IPS-15b (cell line): ENCODE measurements around the gene GUCY1A2.

Source experiments
- H3K27me3 ChIP-seq: one replicate; pipeline ENCODE4 v1.6.1; 2013; ENCODE audit warnings: low read length; ENCODE audit not compliant: control insufficient read depth, insufficient read depth
- H3K36me3 ChIP-seq: one replicate; pipeline ENCODE4 v1.6.1; 2013; ENCODE audit warnings: low read length; ENCODE audit not compliant: control insufficient read depth, insufficient read depth
- H3K4me1 ChIP-seq: one replicate; pipeline ENCODE4 v1.6.1; 2013; ENCODE audit warnings: mild to moderate bottlenecking, low read length; ENCODE audit not compliant: control insufficient read depth, insufficient read depth
- H3K4me3 ChIP-seq: one replicate; pipeline ENCODE4 v1.5.1; 2013; ENCODE audit warnings: low read depth, low read length
- H3K9ac ChIP-seq: one replicate; pipeline ENCODE4 v1.6.1; 2013; ENCODE audit warnings: low read depth, mild to moderate bottlenecking, low read length
- H3K9me3 ChIP-seq: one replicate; pipeline ENCODE4 v1.6.1; 2013; ENCODE audit warnings: mild to moderate bottlenecking, low read length; ENCODE audit not compliant: control insufficient read depth, insufficient read depth

GUCY1A2 gene

DNA sequence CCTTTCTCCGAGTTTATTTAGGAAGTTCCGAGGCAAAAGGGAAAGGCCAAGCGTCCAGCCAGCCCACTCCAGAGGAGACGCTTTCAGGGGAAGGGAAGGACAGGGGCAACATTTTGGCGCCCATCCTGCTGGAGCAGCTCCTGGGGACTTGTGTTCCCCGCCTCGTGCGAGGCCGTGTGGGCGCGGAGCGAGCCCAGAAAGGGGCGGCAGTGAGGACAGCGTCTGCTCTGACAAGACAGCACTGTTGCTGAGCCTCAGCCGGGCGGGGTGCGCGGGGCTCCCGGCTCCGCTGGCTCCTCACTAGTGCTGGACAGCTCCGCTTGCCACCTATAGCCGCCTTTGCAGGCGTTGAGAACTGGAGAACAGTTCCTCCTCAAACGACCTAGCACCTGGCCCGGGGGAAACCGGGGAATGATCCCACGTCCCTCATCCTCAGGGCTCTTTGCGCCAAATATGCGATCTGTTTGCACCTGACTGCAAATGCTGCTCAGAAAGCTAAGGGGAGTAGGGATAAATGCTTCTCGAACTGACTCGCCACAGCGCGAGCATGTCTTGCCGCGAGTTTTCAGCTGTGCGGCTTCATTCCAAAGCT, 722 bp upstream of the GUCY1A2 start:
- Histone ChIP-seq H3K36me3 (no peaks in the 10 kb centered on the region), H3K27me3 (peaks cover 28% of the 10 kb centered on the region), H3K9me3 (no peaks in the 10 kb centered on the region), H3K4me1 (no peaks in the 10 kb centered on the region), H3K9ac (no peak overlapping the region), H3K4me3 (peak overlapping the region; percentile 56)

- Histone ChIP-seq H3K27me3 (peaks cover 28% of the 10 kb centered on the region), H3K36me3 (no peaks in the 10 kb centered on the region), H3K4me3 (peak overlapping the region; percentile 48), H3K4me1 (no peaks in the 10 kb centered on the region), H3K9me3 (no peaks in the 10 kb centered on the region), H3K9ac (peak overlapping the region; percentile 39)
Observed at GRCh38 chr11:107017433-107018218, 650 bp downstream of the GUCY1A2 start.

DNA sequence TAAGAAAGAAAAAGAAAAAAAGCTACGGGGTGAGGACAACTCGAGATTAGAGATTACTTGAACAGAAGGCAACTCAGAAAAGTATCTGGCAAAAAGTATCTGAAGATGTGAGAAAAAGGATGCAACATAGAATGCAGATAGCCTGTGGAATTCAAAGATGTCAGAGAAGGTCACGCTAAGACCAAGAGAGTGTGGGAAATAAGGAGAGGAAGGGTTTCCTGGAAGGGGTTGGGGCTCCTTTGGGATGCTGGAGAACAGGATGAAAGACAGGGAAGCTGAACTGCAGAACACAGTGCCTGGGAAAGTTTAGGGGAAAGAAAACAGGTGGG, 1.2 kb downstream of the GUCY1A2 start:
- Histone ChIP-seq H3K36me3 (no peaks in the 10 kb centered on the region), H3K9ac (peak overlapping the region; percentile 39), H3K4me3 (peak overlapping the region; percentile 48), H3K4me1 (no peaks in the 10 kb centered on the region), H3K9me3 (no peaks in the 10 kb centered on the region), H3K27me3 (peaks cover 25% of the 10 kb centered on the region)

GRCh38 chr11:107014871-107015270, 3.4 kb downstream of the GUCY1A2 start:
- Histone ChIP-seq H3K4me3 (no peak overlapping the region), H3K27me3 (peaks cover 13% of the 10 kb centered on the region), H3K36me3 (no peaks in the 10 kb centered on the region), H3K4me1 (no peaks in the 10 kb centered on the region), H3K9ac (no peak overlapping the region), H3K9me3 (no peaks in the 10 kb centered on the region)

GRCh38 chr11:107011977-107012376, 6.3 kb downstream of the GUCY1A2 start:
- Histone ChIP-seq H3K4me1 (peaks cover 4% of the 10 kb centered on the region), H3K27me3 (no peaks in the 10 kb centered on the region), H3K9me3 (no peaks in the 10 kb centered on the region), H3K9ac (no peak overlapping the region), H3K4me3 (no peak overlapping the region), H3K36me3 (no peaks in the 10 kb centered on the region)

DNA sequence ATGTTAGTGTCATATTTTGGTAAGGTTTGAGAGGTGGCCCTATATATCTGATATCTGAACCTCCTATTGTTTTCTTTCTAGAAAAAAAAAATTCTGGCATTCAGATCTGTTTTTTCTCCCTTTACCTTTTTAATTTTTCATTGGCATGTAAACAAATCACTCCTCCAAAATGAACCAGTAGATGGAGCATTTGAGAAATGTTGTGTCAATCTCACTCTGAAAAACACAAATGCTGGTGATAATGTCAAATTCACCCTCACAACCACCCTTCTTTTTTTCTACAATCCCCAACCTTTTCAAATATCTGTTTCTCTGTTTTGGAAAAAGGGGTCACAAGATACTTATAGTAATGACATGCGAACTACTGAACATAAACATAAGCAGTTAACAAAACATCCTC, 9.1 kb downstream of the GUCY1A2 start:
- no peaks in the 10 kb centered on the region for H3K36me3 ChIP-seq
- no peak overlapping the region for H3K9ac ChIP-seq
- H3K27me3 ChIP-seq: no peaks in the 10 kb centered on the region
- H3K4me3 ChIP-seq: no peak overlapping the region
- no peaks in the 10 kb centered on the region for H3K9me3 ChIP-seq
- H3K4me1 ChIP-seq: peaks cover 4% of the 10 kb centered on the region

DNA sequence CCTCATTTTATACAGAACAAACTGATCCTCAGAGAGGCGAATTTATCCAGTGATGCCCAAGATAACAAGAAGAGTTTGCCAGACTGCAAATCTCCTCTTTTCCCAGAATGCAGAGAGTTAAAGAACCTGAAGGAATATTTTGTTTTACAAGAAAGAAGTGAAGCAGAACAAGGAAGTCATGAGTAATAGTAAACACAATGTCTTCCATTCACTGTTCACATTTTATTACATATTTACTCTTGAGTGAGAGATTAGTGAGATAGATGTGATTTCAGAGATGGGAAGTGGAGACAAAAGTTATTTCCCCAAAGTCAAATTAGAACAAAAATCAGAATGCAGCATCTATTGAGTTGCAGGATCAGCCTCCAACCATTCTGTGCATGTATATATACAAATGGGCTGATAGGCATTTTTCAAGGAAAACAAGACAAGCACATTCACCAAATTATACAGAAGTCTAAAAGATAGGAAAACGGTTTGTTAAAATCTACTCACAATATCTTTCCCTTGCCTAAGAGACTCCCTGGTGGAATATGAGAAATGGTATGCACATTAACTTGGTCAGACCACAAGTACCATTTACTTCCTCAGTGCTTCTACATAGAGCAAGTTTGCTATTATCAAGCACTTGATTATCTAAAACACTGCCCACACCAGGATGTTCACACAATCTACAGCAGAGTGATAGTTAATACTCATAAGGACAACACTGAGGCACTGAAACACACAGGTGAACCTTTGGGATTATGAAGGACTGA, 12.0 kb downstream of the GUCY1A2 start:
- no peaks in the 10 kb centered on the region for H3K27me3 ChIP-seq
- H3K4me1 ChIP-seq: peaks cover 4% of the 10 kb centered on the region
- H3K36me3 ChIP-seq: no peaks in the 10 kb centered on the region
- no peak overlapping the region for H3K4me3 ChIP-seq
- no peaks in the 10 kb centered on the region for H3K9me3 ChIP-seq
- no peak overlapping the region for H3K9ac ChIP-seq

GRCh38 chr11:106999196-106999595, 19.1 kb downstream of the GUCY1A2 start:
- no peak overlapping the region for H3K4me3 ChIP-seq
- H3K27me3 ChIP-seq: no peaks in the 10 kb centered on the region
- H3K36me3 ChIP-seq: no peaks in the 10 kb centered on the region
- no peak overlapping the region for H3K9ac ChIP-seq
- no peaks in the 10 kb centered on the region for H3K4me1 ChIP-seq
- H3K9me3 ChIP-seq: no peaks in the 10 kb centered on the region

DNA sequence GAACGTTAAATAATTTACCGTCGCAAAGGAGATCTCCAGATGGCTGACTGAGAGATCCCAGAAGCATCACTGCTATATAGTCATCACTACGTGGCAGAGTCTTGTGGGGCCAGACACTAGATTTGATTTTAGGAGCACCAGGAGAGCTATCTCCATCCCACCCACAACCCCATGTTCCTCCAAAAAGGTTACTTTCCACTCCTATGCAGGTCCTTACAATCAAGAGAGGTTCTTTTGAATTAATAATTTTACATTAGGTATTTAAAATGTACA, 19.4 kb downstream of the GUCY1A2 start:
- Histone ChIP-seq H3K36me3 (no peaks in the 10 kb centered on the region), H3K9me3 (no peaks in the 10 kb centered on the region), H3K4me3 (no peak overlapping the region), H3K9ac (no peak overlapping the region), H3K4me1 (no peaks in the 10 kb centered on the region), H3K27me3 (no peaks in the 10 kb centered on the region)

- H3K9me3 ChIP-seq: no peaks in the 10 kb centered on the region
- H3K4me3 ChIP-seq: no peak overlapping the region
- no peak overlapping the region for H3K9ac ChIP-seq
- H3K27me3 ChIP-seq: no peaks in the 10 kb centered on the region
- H3K36me3 ChIP-seq: no peaks in the 10 kb centered on the region
- H3K4me1 ChIP-seq: no peaks in the 10 kb centered on the region
Observed at GRCh38 chr11:106998116-106998915, 20.0 kb downstream of the GUCY1A2 start.

DNA sequence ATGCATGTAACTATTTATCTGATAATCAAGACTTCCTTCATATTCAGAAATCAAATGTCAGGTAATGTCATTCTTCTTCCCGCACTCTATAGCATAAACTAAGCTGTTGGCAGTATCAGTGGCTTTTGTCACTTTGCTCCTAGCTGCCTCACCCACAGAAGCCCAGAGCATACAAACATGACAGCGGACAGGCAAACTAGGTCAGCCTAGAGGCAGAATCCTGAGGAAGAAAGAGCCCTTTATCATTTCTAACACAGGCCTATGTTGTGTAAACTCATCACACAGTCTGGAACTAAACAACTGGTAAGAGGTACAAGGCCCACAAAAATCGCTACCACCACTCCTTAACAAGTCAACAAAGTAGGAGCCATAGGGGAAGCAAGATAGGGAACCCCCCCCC, 21.0 kb downstream of the GUCY1A2 start:
- Histone ChIP-seq H3K27me3 (no peaks in the 10 kb centered on the region), H3K4me3 (no peak overlapping the region), H3K9ac (no peak overlapping the region), H3K36me3 (no peaks in the 10 kb centered on the region), H3K9me3 (no peaks in the 10 kb centered on the region), H3K4me1 (no peaks in the 10 kb centered on the region)
